HCT116 (cell line): ENCODE results near the gene EBI3. TPM values are rescaled to one million over a fixed set of nuclear protein-coding genes. Genes with fewer than 3 reads are reported as not detected.

Source experiments
- ATAC-seq: fragments of 200-7000 bp; cut with Tn5 transposase; 2 replicates; pipeline ENCODE4 v1.9.1; 2020; ENCODE audit warnings: mild to moderate bottlenecking, moderate library complexity
- BruUV-seq: library from RNA; stranded (reverse); fragments of 400-500 nt; replicated peaks from 2 replicates; lab custom pipeline; 2021; lab: Mats Ljungman, UMichigan
- CTCF ChIA-PET: fragments of 300-600 bp; sonication (Branson Sonifier 250); formaldehyde crosslinking; loops from one replicate; lab custom pipeline; 2021; ENCODE audit warnings: antibody characterized with exemption; lab: Charles Lee
- POLR2A ChIA-PET: fragments of 300-600, 350-600 bp; sonication (Branson Sonifier 250); formaldehyde crosslinking; loops from one replicate; lab custom pipeline; 2021; ENCODE audit warnings: antibody characterized with exemption; lab: Charles Lee
- RAD21 ChIA-PET, 2 experiments: fragments of 300-600 bp; sonication (Branson Sonifier 250); formaldehyde crosslinking; loops; one replicate each; lab custom pipeline; 2023; ENCODE audit warnings: low total read pairs in 2 of 2; ENCODE audit not compliant: uncharacterized antibody in 2 of 2, unreplicated experiment in 2 of 2, low non-redundant PET in 1 of 2; lab: Charles Lee
- DNase-seq: peaks from one replicate; pipeline ENCODE4 v3.0.0-alpha.2; 2010; ENCODE audit warnings: low read depth, low spot score
- H2AFZ ChIP-seq: fragments of 200-600 bp; shearing (Covaris generic), sonication (generic); 2 replicates; pipeline ENCODE4 v1.6.1; 2017; ENCODE audit warnings: low read depth, mixed run types, mixed read lengths, antibody characterized with exemption, low read length; ENCODE audit not compliant: poor library complexity, severe bottlenecking
- H3K27ac ChIP-seq: 2 replicates; pipeline ENCODE4 v1.5.1; 2012; ENCODE audit warnings: low read depth, low read length
- H3K27me3 ChIP-seq: fragments of 200-600 bp; sonication (generic); 2 replicates; pipeline ENCODE4 v1.6.1; 2016; ENCODE audit warnings: mixed run types, low read length, mixed read lengths; ENCODE audit not compliant: insufficient read depth
- H3K36me3 ChIP-seq, 2 experiments: fragments of 200-500 bp in 1 of 2; fragments of 200-600 bp in 1 of 2; sonication (Bioruptor generic) in 1 of 2; sonication (generic) in 1 of 2; 2 replicates each; pipeline versions ENCODE4 v1.5.1 to v1.6.1; 2014 to 2016; ENCODE audit warnings: low read length in 2 of 2, inconsistent platforms in 1 of 2, mixed read lengths in 1 of 2, mixed run types in 1 of 2; ENCODE audit not compliant: insufficient read depth in 2 of 2, control insufficient read depth in 1 of 2
- H3K4me1 ChIP-seq, 2 experiments: fragments of 200-600 bp in 1 of 2; sonication (generic) in 1 of 2; 2 replicates each; pipeline versions ENCODE4 v1.5.1 to v1.6.1; 2012 to 2017; ENCODE audit warnings: low read length in 2 of 2, inconsistent platforms in 1 of 2, mild to moderate bottlenecking in 1 of 2, mixed read lengths in 1 of 2, mixed run types in 1 of 2, moderate library complexity in 1 of 2; ENCODE audit not compliant: insufficient read depth in 2 of 2, control insufficient read depth in 1 of 2
- H3K4me2 ChIP-seq: fragments of 200-600 bp; sonication (generic); 2 replicates; pipeline ENCODE4 v1.6.1; 2017; ENCODE audit warnings: mixed run types, low read length, mixed read lengths
- H3K4me3 ChIP-seq, 2 experiments: fragments of 200-600 bp in 1 of 2; sonication (generic) in 1 of 2; replicated peaks in 1 of 2; 2 replicates each; pipeline ENCODE4 v1.5.1; 2011 to 2016; ENCODE audit warnings: low read length in 2 of 2, control low read depth in 1 of 2, low read depth in 1 of 2, mild to moderate bottlenecking in 1 of 2, mixed read lengths in 1 of 2, mixed run types in 1 of 2
- H3K79me2 ChIP-seq: fragments of 200-600 bp; sonication (generic); 2 replicates; pipeline ENCODE4 v1.6.1; 2017; ENCODE audit warnings: mild to moderate bottlenecking, mixed run types, low read length, moderate library complexity, mixed read lengths; ENCODE audit not compliant: insufficient read depth
- H3K9ac ChIP-seq: fragments of 200-600 bp; sonication (generic); 2 replicates; pipeline ENCODE4 v1.6.1; 2016; ENCODE audit warnings: low read length, mixed read lengths
- H3K9me2 ChIP-seq: fragments of 200-600 bp; sonication (generic), shearing (Covaris generic); 2 replicates; pipeline ENCODE4 v1.6.1; 2017; ENCODE audit warnings: mixed run types, mild to moderate bottlenecking, moderate library complexity; ENCODE audit not compliant: insufficient read depth
- H3K9me3 ChIP-seq, 2 experiments: fragments of 200-500 bp in 1 of 2; fragments of 200-600 bp in 1 of 2; sonication (Bioruptor generic) in 1 of 2; sonication (generic) in 1 of 2; 2 replicates each; pipeline ENCODE4 v1.6.1; 2014 to 2017; ENCODE audit warnings: low read length in 2 of 2, mixed read lengths in 2 of 2, inconsistent platforms in 1 of 2, low read depth in 1 of 2, mild to moderate bottlenecking in 1 of 2, mixed run types in 1 of 2, moderate library complexity in 1 of 2; ENCODE audit not compliant: control insufficient read depth in 1 of 2, insufficient read depth in 1 of 2
- H4K20me1 ChIP-seq: fragments of 200-600 bp; sonication (generic), shearing (Covaris generic); 2 replicates; pipeline ENCODE4 v1.6.1; 2017; ENCODE audit warnings: mixed run types, mild to moderate bottlenecking, moderate library complexity; ENCODE audit not compliant: insufficient read depth
- CTCF ChIP-seq, 3 experiments: fragments of 200-600 bp in 1 of 3; sonication (generic) in 1 of 3; IDR thresholded peaks in 2 of 3; conservative IDR thresholded peaks in 1 of 3; 2 replicates each; pipeline ENCODE4 v1.5.1; 2012 to 2017; ENCODE audit warnings: low read depth in 2 of 3, low read length in 2 of 3, antibody characterized with exemption in 1 of 3, borderline replicate concordance in 1 of 3, control low read depth in 1 of 3, mild to moderate bottlenecking in 1 of 3, mixed read lengths in 1 of 3, mixed run types in 1 of 3, moderate library complexity in 1 of 3; ENCODE audit not compliant: insufficient read depth in 1 of 3
- FOSL1 ChIP-seq: IDR thresholded peaks from 2 replicates; pipeline ENCODE4 v1.6.1; 2012; ENCODE audit warnings: low read depth
- MAX ChIP-seq: IDR thresholded peaks from 2 replicates; pipeline ENCODE4 v1.6.1; 2012
- RAD21 ChIP-seq: IDR thresholded peaks from 2 replicates; pipeline ENCODE4 v1.6.1; 2012; ENCODE audit warnings: low read depth, mild to moderate bottlenecking
- REST ChIP-seq: IDR thresholded peaks from 2 replicates; pipeline ENCODE4 v1.6.1; 2012; ENCODE audit warnings: low read depth
- SIN3A ChIP-seq: IDR thresholded peaks from 2 replicates; pipeline ENCODE4 v1.6.1; 2012; ENCODE audit warnings: low read depth
- YY1 ChIP-seq: IDR thresholded peaks from 2 replicates; pipeline ENCODE4 v1.6.1; 2011; ENCODE audit warnings: low read length, low read depth, moderate library complexity, mild to moderate bottlenecking; ENCODE audit not compliant: insufficient replicate concordance; ENCODE audit errors: extremely low read depth
- intact Hi-C: fragments of 100-400 bp; cut with micrococcal nuclease; formaldehyde crosslinking; loops from 2 replicates; pipeline ENCODE4 v1.10.0; 2022
- total RNA-seq: library from RNA; stranded (reverse); gene quantifications from one replicate; pipeline ENCODE4 v1.2.1, GENCODE V29; 2021; ENCODE audit not compliant: unreplicated experiment

Gene EBI3
- total RNA-seq, 1 experiment from 2014 or later: 1.2 TPM

- Histone ChIP-seq H3K4me3 (peak overlapping the region; percentile 31 to 51), H3K4me1 (peaks cover 7 to 22% of the 10 kb centered on the region in 2 experiments; a peak in 3 of 4 replicates), H3K36me3 (no peaks in the 10 kb centered on the region), H3K9me3 (no peaks in the 10 kb centered on the region), H3K9ac (0 out of 2 replicates have a peak overlapping the region, but pooled peaks have one; percentile 11), H3K4me2 (peak overlapping the region; percentile 84), H3K9me2 (no peaks in the 10 kb centered on the region), H3K27ac (no peak overlapping the region; the same call in 1 of the 2 replicates), H3K79me2 (no peaks in the 10 kb centered on the region), H4K20me1 (no peaks in the 10 kb centered on the region), H2AFZ (peak overlapping the region; percentile 53), H3K27me3 (peaks cover 3% of the 10 kb centered on the region; the same call in 1 of the 2 replicates)
- RAD21 ChIA-PET: interaction anchor here in 1 of 2 experiments (1.4 kb wide), 1 partner anchor 60 kb away, joined by 4 read pairs; no protein-coding TSS in a partner anchor
- TF ChIP-seq REST (no peak), YY1 (peak; percentile 25), CTCF (IDR thresholded peaks at IDR 0.05 in 2 of 3, conservative IDR thresholded peaks at IDR 0.05 in 1 of 3; ENCODE audit: borderline replicate concordance in 1 of 3, insufficient read depth in 1 of 3, low read depth in 2 of 3, low read length in 2 of 3) (peak; percentile 59 to 74 (median 70)), RAD21 (peak; percentile 69), MAX (peak; percentile 15; the same call in 1 of the 2 replicates), SIN3A (no peak), FOSL1 (no peak)
- intact Hi-C loops: loop anchor here (1.0 to 10.0 kb wide), 3 partner anchors 59 to 625 kb away; partner anchors contain the start of gene HMG20B
- BruUV-seq: no TSS peak
- ATAC-seq (peak; percentile 87), DNase-seq (no peak)
- POLR2A ChIA-PET: interaction anchor here (0.7 to 1.1 kb wide), 3 partner anchors 9 to 214 kb away, joined by 3 read pairs; partner anchors contain the start of gene EEF2
- CTCF ChIA-PET: interaction anchor here (0.6 to 2.8 kb wide), 12 partner anchors 10 to 1249 kb away, joined by 3 to 17 read pairs (median 4); partner anchors contain the start of gene EEF2
Measured at GRCh38 chr19:4199699-4200293, 29.5 kb upstream of the EBI3 start.
